Measurements from ENCODE around the gene RNFT2.

- no peak for TF ChIP-seq CTCF (IDR thresholded peaks at IDR 0.05; ENCODE audit: low read depth, low read length)
- TF ChIP-seq POLR2A (IDR thresholded peaks at IDR 0.05; ENCODE audit: extremely low read depth, insufficient read length) = no peak
- TF ChIP-seq, protein P1, sequence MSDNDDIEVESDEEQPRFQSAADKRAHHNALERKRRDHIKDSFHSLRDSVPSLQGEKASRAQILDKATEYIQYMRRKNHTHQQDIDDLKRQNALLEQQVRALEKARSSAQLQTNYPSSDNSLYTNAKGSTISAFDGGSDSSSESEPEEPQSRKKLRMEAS (IDR thresholded peaks at IDR 0.05; ENCODE audit: low read depth, low read length) = no peak
- TF ChIP-seq MYC (IDR thresholded peaks at IDR 0.05; ENCODE audit: low read depth, low read length) = no peak
Observed at GRCh38 chr12:116881877-116882507, 143.9 kb downstream of the RNFT2 start.
